KG1 (cell line): ENCODE results near the gene WDR12.
A peak's percentile ranks its signal among the peaks of the same experiment; 100 is the strongest.
"Not testable (repeated sequence)": the region's sequence is repeated elsewhere in the genome, so short reads cannot be mapped to it uniquely, and the experiment has no call there.

Experiments used
- DNase-seq: peaks from one replicate; lab custom pipeline; 2025; lab: John Stamatoyannopoulos, UW

Gene WDR12

GRCh38 chr2:202883987-202884675, 27.3 kb downstream of the WDR12 start:
- no peak for DNase-seq

GRCh38 chr2:202881570-202881969, 29.9 kb downstream of the WDR12 start:
- no peak for DNase-seq

GRCh38 chr2:202877699-202878098, 33.8 kb downstream of the WDR12 start:
- DNase-seq = no peak

DNA sequence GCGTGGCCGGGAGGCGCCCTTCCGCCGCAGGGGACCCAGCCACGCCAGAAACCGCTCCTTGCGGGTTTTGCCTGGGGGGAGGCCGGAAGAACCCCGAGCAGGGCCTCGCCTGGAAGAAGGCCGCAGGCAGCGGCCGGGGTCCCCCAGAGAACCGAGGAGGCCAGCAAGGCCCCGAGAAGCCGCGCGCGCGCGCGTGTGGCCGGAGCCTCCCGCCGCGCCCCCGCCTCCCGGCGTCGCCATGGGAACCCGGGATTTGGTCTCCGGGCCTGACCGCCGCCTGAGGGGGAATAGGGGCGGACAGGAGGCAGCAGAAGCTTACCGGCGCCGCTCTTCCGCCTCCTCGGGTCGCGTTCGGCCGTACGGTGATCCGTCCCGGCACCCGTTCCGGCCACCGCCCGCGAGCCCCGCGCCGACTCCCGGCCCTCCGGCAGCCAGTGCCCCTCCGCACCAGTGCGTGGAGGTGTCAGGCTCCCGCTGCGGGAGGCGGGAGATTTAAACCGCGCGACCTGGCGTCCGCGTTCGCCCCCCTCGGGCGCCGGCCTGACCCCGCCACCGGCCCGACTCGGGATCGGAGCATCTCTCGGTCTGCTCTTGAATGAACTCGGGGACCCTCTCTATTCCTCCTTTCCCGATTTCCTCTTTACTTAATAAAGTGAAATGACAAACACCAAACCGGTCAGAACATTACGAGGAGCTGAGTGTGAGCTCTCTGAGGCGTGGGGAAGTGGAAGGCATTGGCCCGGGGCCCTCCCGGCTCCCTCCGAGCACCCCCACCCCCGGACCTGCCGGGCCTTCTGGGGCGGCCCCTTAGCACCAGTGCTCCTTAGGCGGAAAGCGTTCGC, 40.0 kb downstream of the WDR12 start, which contains the start of gene ICA1L:
Gene ICA1L, minus strand, starts transcription at position 467 of the 842 bp plus-strand sequence. CDS start 42,757 bp downstream, outside the sequence.
- peak; percentile 52 for DNase-seq

- DNase-seq = peak; percentile 51
These were observed 40.8 kb downstream of the WDR12 start for GRCh38 chr2:202870431-202871299.

GRCh38 chr2:202861987-202862386, 49.5 kb downstream of the WDR12 start:
- DNase-seq = no peak

- no peak for DNase-seq
These were observed 52.9 kb downstream of the WDR12 start for GRCh38 chr2:202858601-202859000.

DNA sequence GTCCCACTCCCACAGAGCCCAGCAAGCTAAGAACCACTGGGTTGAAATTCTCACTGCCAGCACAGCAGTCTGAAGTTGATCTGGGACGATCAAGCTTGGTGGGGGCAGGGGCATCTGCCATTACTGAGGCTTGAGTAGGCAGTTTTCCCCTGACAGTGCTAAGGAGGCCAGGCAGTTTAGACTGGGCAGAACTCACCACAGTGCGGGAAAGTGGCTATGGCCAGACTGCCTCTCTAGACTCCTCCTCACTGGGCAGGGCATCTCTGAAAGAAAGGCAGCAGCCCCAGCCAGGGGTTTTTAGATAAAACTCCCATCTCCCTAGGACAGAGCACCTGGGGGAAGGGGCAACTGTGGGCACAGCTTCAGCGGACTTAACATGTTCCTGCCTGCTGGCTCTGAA, 62.1 kb downstream of the WDR12 start:
- not testable (repeated sequence) for DNase-seq

- no peak for DNase-seq
These were observed 62.7 kb downstream of the WDR12 start for GRCh38 chr2:202848813-202849212.

DNA sequence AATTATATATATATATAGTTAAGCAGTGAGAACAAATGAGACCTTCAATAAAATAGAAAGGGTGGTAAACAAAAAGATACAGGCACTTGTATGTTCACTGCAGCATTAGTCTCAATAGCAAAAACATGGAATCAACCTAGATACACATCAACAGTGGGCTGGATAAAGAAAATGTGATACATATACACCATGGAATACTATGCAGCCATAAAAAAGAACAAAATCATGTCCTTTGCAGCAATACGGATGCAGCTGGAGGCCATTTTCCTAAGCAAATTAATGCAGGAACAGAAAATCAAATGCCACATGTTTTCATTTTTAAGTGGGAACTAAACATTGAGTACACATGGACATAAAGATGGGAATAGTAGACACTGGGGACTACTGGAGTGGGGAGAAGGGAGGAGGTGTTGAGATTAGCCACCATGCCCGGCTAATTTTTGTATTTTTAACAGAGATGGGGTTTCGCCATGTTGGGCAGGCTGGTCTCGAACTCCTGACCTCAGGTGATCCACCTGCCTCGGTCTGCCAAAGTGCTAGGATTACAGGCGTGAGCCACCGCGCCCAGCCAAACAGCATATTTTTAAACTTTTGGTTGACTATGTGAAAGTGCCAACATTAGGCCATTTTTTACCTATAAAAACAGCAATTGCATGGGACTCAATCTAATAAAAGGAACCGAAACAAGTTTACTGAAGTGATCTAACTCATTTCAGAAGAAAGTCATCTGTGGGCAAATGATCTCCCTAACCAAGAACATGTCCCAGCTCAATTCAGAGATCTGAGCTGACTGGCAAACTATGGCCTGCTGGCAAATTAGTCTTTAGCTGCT, 63.6 kb downstream of the WDR12 start:
- DNase-seq = no peak

GRCh38 chr2:202844656-202845055, 66.8 kb downstream of the WDR12 start:
- DNase-seq = no peak

DNA sequence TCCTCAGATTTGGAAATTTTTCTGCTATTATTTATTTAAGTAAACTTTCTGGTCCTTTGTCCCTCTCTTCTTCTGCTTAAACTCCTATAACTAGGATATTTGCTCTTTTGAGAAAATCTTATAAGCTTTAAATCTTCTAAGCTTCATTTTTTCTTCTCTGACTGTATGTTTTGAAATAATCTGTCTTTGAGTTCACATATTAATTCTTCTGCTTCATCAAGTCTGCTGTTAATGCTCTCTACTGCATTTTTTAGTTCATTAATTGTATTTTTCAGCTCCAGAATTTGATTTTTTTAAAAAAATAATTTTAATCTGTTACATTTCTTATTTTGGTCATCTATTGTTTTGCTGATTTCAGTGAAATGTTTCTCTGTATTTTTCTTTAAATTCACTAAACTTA, 68.8 kb downstream of the WDR12 start:
- DNase-seq = no peak

- no peak for DNase-seq
These were observed 70.2 kb downstream of the WDR12 start for GRCh38 chr2:202841090-202841867.

GRCh38 chr2:202831242-202832220, 79.9 kb downstream of the WDR12 start:
- no peak for DNase-seq

DNA sequence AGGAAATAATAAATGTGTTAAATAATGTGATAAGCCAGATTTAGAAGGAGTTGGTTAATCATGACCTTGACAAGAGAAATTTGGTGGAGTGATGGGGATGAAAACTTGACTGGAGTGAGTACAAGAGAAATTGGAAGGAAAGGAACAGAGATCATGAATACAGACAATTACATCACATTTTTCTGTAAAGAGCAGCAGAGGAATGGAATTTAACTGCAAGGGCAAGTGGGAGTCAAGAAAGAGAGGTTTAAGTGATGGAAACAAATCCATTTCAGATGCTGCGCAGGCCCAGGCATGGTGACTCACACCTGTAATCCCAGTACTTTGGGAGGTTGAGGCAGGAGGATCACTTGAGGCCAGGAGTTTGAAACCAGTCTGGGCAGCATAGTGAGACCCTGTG, 86.6 kb downstream of the WDR12 start:
- DNase-seq = no peak
